Sigmoid colon (tissue), 7 donors: ENCODE measurements around the gene RFC5. TPM values are rescaled to one million over a fixed set of nuclear protein-coding genes. Genes with fewer than 3 reads are reported as not detected.

Source experiments
- DNase-seq: peaks from one replicate; pipeline ENCODE4 v3.0.0-alpha.2; 2019
- H3K27ac ChIP-seq, 4 donors: fragments of 200-600 bp; sonication (generic); one replicate each; pipeline ENCODE4 v1.5.1; 2016 to 2019; ENCODE audit warnings: mild to moderate bottlenecking in 1 of 4
- H3K27me3 ChIP-seq, 3 donors: fragments of 200-600 bp; sonication (generic); one replicate each; pipeline ENCODE4 v1.5.1; 2019; ENCODE audit warnings: mild to moderate bottlenecking in 1 of 3
- H3K36me3 ChIP-seq, 4 donors: fragments of 200-600 bp; sonication (generic); one replicate each; pipeline ENCODE4 v1.5.1; 2016 to 2019
- H3K4me1 ChIP-seq, 4 donors: fragments of 200-600 bp; sonication (generic); one replicate each; pipeline ENCODE4 v1.5.1; 2017 to 2019
- H3K4me3 ChIP-seq, 4 donors: fragments of 200-600 bp; sonication (generic); one replicate each; pipeline ENCODE4 v1.5.1; 2017 to 2019; ENCODE audit warnings: mild to moderate bottlenecking in 2 of 4, moderate library complexity in 1 of 4
- H3K9me3 ChIP-seq, 4 donors: fragments of 200-600 bp in 3 of 4; sonication (generic) in 3 of 4; one replicate each; pipeline versions ENCODE4 v1.5.1 to v1.6.1; 2013 to 2019
- EP300 ChIP-seq, 4 donors: sonication (generic); formaldehyde crosslinking; IDR thresholded peaks; one replicate each; pipeline ENCODE4 v1.6.1; 2017; ENCODE audit warnings: antibody characterized with exemption in 4 of 4
- POLR2A ChIP-seq, 2 donors: fragments of 450-650 bp; IDR thresholded peaks; one replicate each; pipeline ENCODE4 v1.6.1; 2016; ENCODE audit warnings: antibody characterized with exemption in 2 of 2, mild to moderate bottlenecking in 2 of 2, moderate library complexity in 2 of 2
- POLR2AphosphoS5 ChIP-seq, 4 donors: sonication (generic); formaldehyde crosslinking; IDR thresholded peaks; one replicate each; pipeline ENCODE4 v1.6.1; 2017; ENCODE audit warnings: antibody characterized with exemption in 4 of 4
- WGBS, 2 donors: extraction: QIAGEN DNeasy Blood & Tissue Kit; methylation state at CpG; one replicate each; pipeline ENCODE4 v1.1.7; 2013; 5-methylcytosine and 5-hydroxymethylcytosine counted together
- intact Hi-C: fragments of 100-400 bp; cut with DNase I; formaldehyde crosslinking; loops from one replicate; pipeline ENCODE4 v1.15.1; 2023
- polyA plus RNA-seq, 3 donors: library from polyadenylated mRNA; stranded (reverse); fragments of 200-250 nt; gene quantifications; one replicate each; pipeline ENCODE4 v1.2.3, GENCODE V29; 2013
- total RNA-seq, 4 donors: library from RNA; depleted of rRNA; stranded (reverse); fragments of >200 nt; gene quantifications; one replicate each; pipeline ENCODE4 v1.1.0, GENCODE V29; 2016
- TF ChIP-seq, protein P1 (sequence below), 4 experiments: fragments of 450-650 bp in 3 of 4; fragments of 200-600 bp in 1 of 4; IDR thresholded peaks; one replicate each; pipeline ENCODE4 v1.5.1; 2016 to 2019; ENCODE audit warnings: antibody characterized with exemption in 4 of 4, mild to moderate bottlenecking in 3 of 4, moderate library complexity in 2 of 4
- donor health status: healthy with polysubstance abuse.
- donor health status: Bipolar disorder and iron deficiency.
- donor health status: healthy.

Gene RFC5, protein sequence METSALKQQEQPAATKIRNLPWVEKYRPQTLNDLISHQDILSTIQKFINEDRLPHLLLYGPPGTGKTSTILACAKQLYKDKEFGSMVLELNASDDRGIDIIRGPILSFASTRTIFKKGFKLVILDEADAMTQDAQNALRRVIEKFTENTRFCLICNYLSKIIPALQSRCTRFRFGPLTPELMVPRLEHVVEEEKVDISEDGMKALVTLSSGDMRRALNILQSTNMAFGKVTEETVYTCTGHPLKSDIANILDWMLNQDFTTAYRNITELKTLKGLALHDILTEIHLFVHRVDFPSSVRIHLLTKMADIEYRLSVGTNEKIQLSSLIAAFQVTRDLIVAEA
- 10 to 100 TPM in 2 of 4 donors, 1 to 10 TPM in 2; 6.9 to 12.7 (median 9.7) TPM for total RNA-seq
- polyA plus RNA-seq = 10 to 100 TPM in 2 of 3 donors, 1 to 10 TPM in 1; 9.5 to 15.1 (median 12.0) TPM

DNA sequence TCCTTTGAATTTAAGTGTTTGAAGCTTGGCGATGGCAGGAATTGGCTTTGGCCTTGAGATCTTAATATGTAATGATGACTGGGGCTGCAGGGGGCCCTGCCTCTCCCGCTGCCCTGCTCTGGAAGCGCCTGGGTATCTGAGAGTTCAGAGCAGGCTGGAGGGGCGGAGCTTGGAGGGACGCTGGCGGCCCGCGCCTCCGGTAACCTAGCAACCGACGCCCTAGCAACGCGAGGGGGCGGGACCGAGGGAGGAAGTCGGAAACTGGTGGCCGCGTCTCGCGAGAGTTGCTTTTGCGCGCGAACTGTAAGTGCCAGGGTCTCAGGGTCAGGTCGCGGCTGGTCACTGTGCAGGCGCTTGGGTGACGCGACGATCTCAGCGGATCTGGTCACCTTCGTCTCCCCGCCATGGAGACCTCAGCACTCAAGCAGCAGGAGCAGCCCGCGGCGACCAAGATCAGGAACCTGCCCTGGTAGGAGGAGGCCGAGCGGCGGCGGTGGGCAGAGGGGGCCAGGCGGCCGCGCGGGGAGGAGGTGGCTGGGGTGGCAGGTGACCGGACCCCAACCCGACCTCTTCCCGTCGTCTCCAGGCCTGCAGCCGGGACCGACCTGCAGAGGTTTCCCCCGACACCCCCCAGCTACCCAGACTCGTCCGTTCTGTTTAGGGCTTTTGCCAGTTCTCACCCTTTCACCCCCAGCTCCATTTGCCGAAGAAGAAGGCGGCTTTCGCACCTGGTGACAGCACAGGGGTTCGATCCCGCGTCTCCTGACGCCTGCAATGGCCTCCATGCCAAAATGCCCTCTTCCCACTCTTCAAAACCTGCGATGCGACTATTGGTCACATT is at the start of gene RFC5:
RFC5 (plus strand) TSS at position 280 of the 841 bp plus-strand sequence; CDS start at position 405, 125 bp downstream.
- Histone ChIP-seq H3K9me3 (no peaks in the 10 kb centered on the region), H3K27ac (peak within 1 kb of the TSS; percentile 44 to 72 (median 60))

DNA sequence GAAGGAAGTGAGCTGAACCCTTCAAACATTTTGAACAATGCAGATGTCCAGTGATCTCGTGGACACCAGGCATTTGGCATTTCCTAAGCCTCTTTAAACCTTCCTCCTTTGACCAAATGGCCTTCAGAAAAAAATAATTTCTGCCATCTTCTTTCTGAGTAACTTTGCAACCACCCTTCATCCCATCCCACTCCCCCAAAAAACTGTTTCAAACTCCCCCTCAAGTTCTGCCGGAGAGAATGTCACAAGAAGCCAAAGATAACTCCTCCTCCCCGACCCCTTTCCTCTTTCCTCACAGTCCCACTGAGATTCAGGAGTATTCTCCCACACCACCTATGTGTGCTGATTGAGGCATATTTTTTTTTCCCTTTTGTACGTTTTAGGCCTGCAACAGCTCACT is 49.5 kb upstream of the RFC5 start:
- Histone ChIP-seq H3K36me3 (no peaks in the 10 kb centered on the region), H3K4me3 (no peak overlapping the region), H3K9me3 (peaks cover 0 to 10% (median 1%) of the 10 kb centered on the region in 4 donors), H3K27me3 (peaks cover 6 to 41% (median 29%) of the 10 kb centered on the region in 3 donors), H3K27ac (no peak overlapping the region), H3K4me1 (peaks cover 0 to 8% (median 7%) of the 10 kb centered on the region in 4 donors)
- intact Hi-C loops = no loop called here
- DNase-seq = no peak
- WGBS, 2 donors = 52 to 75% methylated on average over 4 of the region's 4 CpGs
- TF ChIP-seq, protein P1, sequence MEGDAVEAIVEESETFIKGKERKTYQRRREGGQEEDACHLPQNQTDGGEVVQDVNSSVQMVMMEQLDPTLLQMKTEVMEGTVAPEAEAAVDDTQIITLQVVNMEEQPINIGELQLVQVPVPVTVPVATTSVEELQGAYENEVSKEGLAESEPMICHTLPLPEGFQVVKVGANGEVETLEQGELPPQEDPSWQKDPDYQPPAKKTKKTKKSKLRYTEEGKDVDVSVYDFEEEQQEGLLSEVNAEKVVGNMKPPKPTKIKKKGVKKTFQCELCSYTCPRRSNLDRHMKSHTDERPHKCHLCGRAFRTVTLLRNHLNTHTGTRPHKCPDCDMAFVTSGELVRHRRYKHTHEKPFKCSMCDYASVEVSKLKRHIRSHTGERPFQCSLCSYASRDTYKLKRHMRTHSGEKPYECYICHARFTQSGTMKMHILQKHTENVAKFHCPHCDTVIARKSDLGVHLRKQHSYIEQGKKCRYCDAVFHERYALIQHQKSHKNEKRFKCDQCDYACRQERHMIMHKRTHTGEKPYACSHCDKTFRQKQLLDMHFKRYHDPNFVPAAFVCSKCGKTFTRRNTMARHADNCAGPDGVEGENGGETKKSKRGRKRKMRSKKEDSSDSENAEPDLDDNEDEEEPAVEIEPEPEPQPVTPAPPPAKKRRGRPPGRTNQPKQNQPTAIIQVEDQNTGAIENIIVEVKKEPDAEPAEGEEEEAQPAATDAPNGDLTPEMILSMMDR (IDR thresholded peaks at IDR 0.05) = no peak
- TF ChIP-seq POLR2AphosphoS5 (IDR thresholded peaks at IDR 0.05) = no peak
- no peak for TF ChIP-seq POLR2A (IDR thresholded peaks at IDR 0.05)
- no peak for TF ChIP-seq EP300 (IDR thresholded peaks at IDR 0.05)

More for the DNA sequence above, at the start of gene RFC5:
- Histone ChIP-seq H3K36me3 (peaks cover 0 to 24% (median 5%) of the 10 kb centered on the region in 4 donors), H3K4me3 (peak within 1 kb of the TSS; percentile 85 to 95 (median 90)), H3K27me3 (no peaks in the 10 kb centered on the region), H3K4me1 (peaks cover 0 to 17% (median 14%) of the 10 kb centered on the region in 4 donors)
- WGBS, 2 donors = 0% methylated on average over 61 of the region's 61 CpGs
- peak; percentile 98 for DNase-seq
- intact Hi-C loops = loop anchor here (1.0 to 10.0 kb wide), 4 partner anchors 45 to 358 kb away; partner anchors contain the start of genes PEBP1, SUDS3, TAOK3 and VSIG10
- TF ChIP-seq POLR2A (IDR thresholded peaks at IDR 0.05) (no peak), EP300 (IDR thresholded peaks at IDR 0.05) (no peak), POLR2AphosphoS5 (IDR thresholded peaks at IDR 0.05) (peak in 2 of 4 donors; percentile 42 to 44)
- TF ChIP-seq, protein P1 (IDR thresholded peaks at IDR 0.05) = no peak

DNA sequence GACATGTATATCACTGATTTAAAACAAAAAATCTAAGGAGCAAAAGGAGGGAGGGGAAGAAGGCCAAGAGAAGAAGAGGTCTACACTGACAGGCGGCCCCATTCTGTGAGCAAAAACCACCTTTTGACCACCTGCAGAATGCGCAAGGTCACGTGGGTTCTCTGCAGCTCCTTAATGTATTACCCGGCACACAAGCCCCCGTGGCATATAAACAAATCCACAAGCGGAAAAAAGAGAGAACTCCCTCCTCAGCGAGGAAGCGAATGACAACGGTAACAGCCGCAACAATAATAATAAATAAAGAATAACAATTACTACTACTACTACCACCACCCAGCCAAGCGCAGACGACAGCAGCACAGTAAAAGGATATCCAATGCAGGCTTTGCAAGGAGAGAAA is 49.0 kb upstream of the RFC5 start:
- Histone ChIP-seq H3K27me3 (peaks cover 6 to 41% (median 29%) of the 10 kb centered on the region in 3 donors), H3K4me1 (peaks cover 0 to 8% (median 7%) of the 10 kb centered on the region in 4 donors), H3K27ac (no peak overlapping the region), H3K4me3 (no peak overlapping the region), H3K9me3 (peaks cover 0 to 10% (median 1%) of the 10 kb centered on the region in 4 donors), H3K36me3 (no peaks in the 10 kb centered on the region)
- WGBS, 2 donors = 36 to 68% methylated on average over 12 of the region's 12 CpGs
- TF ChIP-seq, protein P1 (IDR thresholded peaks at IDR 0.05) = no peak
- TF ChIP-seq POLR2AphosphoS5 (IDR thresholded peaks at IDR 0.05) (no peak), POLR2A (IDR thresholded peaks at IDR 0.05) (no peak), EP300 (IDR thresholded peaks at IDR 0.05) (no peak)
- peak; percentile 28 for DNase-seq
- intact Hi-C loops = no loop called here

DNA sequence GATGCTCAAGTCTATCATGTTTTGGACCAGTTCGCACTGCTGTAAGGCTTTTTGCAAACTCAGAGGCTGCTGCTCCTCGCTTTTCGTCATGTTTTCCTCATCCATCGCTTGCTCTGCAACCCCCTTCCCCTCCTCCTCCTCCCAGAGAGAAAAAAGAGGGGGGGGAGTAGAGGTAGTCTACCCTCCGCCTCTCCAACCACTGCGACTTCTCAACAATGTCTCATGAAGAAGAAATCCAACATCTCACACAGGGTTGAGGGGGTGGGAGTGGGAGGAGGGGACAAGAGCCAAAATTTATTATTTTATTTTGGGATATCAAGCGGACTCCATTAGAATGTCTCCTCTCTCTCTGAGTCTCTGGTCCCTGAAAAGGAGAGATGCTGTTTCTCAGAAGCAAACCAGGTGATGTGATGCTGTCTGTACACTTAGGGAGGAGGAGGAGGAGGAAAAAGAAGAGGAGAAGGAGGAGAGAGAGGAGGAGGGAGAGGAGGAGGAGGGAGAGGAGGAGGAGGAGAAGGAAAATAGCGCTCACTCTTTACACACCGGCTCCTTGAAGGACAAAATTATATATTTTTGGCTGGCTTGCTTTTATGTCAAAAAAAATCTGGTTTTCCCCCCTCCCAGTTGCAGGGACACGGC is 48.2 kb upstream of the RFC5 start:
- no peak for TF ChIP-seq EP300 (IDR thresholded peaks at IDR 0.05)
- no peak for TF ChIP-seq POLR2AphosphoS5 (IDR thresholded peaks at IDR 0.05)
- TF ChIP-seq, protein P1 (IDR thresholded peaks at IDR 0.05) = no peak
- TF ChIP-seq POLR2A (IDR thresholded peaks at IDR 0.05) = no peak
- peak overlapping the region in 2 of 4 donors; percentile 27 to 34 for H3K4me3 ChIP-seq
- H3K4me1 ChIP-seq = peaks cover 0 to 8% (median 7%) of the 10 kb centered on the region in 4 donors
- no peak overlapping the region for H3K27ac ChIP-seq
- H3K36me3 ChIP-seq = no peaks in the 10 kb centered on the region
- peaks cover 6 to 41% (median 29%) of the 10 kb centered on the region in 3 donors for H3K27me3 ChIP-seq
- DNase-seq = peak; percentile 5
- intact Hi-C loops = no loop called here
- WGBS, 2 donors = 6% methylated on average over 10 of the region's 10 CpGs
- peaks cover 0 to 10% (median 1%) of the 10 kb centered on the region in 4 donors for H3K9me3 ChIP-seq
